Stimulated activated CD4-positive, alpha-beta T cell treated with anti-CD3 and anti-CD28 coated beads, Interleukin-4, amount 100 ng/mL, for 48 hours (primary cell): ENCODE data around the gene SLC35B2.

ENCODE experiments used
- DNase-seq, 2 donors: peaks; one replicate each; pipeline ENCODE4 v3.0.0-alpha.2; 2020; ENCODE audit warnings: low read depth in 2 of 2

Gene SLC35B2

DNA sequence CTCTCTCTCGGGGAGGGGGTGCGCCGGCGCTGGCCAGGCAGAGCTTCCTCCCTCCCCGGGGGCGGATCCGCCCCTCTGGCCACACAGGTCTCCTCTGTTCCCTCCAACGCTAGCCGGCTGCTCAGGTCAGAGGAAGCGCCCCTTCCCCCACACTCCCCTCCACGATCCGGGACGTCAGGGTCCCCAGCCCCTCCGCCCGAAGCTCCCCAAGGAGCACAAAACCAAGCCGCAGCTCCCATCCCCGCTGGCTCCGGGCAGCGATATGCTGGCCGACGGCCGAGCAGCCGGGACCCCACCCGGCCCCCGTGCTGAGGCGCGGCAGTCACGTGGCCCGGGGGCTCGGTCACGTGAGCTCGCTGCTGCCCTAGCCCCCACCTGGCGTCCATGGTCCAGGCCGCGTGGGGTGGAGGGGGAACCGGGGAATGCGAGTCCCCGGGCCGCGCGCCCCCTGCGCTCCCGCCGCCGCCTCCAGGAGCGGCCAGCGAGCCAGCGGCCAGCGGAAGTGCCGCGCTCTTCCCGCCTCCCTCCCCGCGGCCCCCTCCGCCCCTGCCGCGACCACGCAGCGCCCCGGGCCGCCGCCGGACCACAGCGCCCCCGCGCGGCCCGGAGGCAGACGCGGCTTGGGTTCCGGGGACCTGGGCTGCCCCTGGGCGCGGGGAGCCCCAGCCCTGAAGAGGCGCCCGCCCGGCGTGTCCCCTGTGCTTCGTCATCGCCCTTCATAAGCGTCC, at the start of gene SLC35B2:
Gene SLC35B2 (minus strand): TSS at position 504 of the 728 bp plus-strand sequence. CDS start 118 bp downstream, at position 386.
- peak; percentile 49 to 52 for DNase-seq

DNA sequence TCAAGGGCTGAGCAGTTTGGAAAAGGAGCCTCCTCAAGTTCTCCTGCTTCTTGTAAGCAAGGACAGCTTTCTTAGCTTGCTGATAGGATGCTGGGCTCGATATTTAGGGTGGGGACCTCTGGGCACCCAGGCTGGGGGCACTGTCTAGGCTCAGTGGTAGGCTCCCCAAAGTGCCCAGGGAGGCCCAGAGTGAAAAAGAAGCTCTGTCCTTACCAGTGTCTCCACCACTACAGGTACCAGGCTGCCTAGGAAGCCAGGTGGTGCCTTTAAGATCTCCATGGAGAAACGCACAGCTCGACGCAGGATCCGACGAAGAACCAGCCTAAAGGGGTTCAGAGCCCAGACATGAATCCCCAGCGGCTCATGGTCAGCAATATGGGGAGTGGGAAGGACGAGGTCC, 49.4 kb upstream of the SLC35B2 start:
- DNase-seq: no peak

DNA sequence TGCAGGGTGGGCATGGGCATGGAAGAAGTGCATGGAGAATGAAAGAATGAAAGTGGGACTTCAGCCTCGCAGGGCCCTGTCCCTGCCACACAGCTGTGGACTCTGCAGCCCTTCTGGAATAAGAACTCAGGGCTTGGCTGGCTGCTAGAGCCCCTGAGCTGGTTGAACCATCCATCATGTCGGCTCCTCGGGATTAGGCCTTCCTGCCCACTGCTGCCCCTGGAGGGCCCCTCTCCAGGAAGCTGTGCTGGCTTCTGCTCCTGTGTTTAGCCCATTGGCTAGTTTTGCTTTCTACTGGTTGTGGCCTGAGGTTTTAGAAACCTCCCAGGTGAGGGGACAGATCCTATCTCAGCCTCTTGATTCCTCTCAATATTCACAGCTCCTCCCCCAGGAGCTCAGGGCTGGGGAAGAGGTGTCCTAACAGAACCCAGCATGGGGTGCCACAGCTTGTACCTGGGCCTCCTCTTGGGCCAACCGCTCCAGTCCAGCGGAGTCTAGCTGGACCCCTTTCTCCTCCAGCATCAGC, 47.9 kb upstream of the SLC35B2 start:
- DNase-seq: no peak

- peak in 1 of 2 donors; percentile 4 for DNase-seq
Observed at GRCh38 chr6:44304282-44305199, 47.2 kb upstream of the SLC35B2 start.

DNA sequence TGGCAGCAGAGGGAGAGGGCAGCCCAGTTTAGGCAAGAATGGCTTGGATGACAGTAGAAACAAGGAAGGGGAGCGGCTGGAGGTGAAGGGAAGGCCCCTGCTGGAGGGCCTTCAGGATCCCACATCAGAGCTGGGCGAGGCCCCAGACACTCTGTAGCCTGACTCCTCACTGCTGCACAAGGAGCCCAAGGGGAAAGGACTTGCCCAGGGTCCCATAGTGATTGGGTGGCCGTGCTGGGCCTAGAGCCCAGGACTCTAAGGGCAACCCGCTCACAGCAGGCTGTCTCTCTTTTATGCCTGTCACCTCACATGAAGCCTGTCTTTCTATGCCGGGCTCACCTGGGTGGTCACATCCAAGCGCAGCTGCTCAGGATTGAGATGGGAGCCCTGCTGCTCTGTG, 46.5 kb upstream of the SLC35B2 start:
- DNase-seq: no peak

- no peak for DNase-seq
Observed at GRCh38 chr6:44302856-44303255, 45.5 kb upstream of the SLC35B2 start.

- DNase-seq: no peak
Observed at GRCh38 chr6:44301782-44302564, 44.6 kb upstream of the SLC35B2 start.

- DNase-seq: no peak
Observed at GRCh38 chr6:44301106-44301505, 43.8 kb upstream of the SLC35B2 start.

DNA sequence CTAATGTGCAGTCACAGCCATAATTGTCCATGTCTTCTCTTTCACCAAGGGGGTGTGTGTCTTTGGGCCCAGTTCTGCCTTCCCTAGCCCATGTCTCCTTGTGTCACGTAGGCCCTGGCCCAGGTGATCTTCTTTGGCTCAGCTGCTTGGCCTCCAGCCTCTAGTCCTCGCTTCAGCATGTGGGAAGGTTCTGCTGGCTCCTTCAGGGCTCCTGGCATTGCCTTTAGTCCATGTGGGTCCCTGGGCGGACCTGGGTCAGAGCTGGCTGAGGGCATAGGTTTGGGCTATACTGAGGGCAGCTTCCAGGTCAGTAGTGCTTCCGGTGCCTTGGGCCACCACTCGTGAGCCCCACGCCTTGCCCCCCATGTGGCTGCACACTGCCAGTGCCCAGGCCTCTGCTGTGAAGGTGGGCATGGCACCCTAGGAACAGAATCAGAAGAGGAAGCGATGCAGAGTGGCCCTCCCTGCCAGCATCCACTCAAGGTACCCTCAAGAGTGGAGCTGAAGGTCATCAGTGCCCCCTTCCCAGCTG, 43.0 kb upstream of the SLC35B2 start:
- no peak for DNase-seq

- no peak for DNase-seq
Observed at GRCh38 chr6:44298864-44299263, 41.5 kb upstream of the SLC35B2 start.

DNA sequence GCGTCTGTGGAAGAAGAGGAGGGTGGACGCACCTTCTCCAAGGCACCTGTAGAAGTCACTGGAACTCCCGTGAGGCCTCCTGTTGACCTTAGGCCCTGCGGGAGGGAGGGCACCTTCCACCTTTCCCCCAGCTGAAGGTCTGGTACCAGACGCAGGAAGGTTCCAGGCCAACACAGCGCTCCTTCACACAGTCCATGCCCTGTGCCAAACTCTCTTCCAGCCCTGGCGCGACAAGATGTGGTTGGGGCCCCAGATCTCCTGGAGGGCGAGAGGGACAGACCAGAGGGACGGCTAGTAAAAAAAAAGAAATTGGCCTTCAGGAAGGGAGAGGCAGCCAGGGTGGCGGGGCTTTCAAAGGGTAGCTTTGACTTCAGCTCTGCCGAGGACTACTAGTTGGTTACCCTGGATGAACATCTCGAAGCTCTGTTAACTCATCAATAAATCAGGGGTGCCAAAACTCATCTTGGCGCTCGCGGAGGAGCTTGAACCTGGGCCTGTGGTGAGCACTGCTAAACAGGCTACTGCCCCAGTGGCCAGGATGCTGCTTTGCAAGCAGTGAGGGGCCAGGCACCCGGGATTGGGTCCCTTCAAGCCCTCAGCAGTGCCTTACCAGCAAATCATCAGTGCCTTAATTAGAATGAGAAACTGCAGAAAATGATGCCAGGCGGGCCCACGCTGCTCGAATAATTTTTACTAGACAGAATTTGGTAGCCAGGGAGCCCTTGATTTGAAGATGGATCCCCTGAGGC, 40.9 kb upstream of the SLC35B2 start:
- DNase-seq: no peak

DNA sequence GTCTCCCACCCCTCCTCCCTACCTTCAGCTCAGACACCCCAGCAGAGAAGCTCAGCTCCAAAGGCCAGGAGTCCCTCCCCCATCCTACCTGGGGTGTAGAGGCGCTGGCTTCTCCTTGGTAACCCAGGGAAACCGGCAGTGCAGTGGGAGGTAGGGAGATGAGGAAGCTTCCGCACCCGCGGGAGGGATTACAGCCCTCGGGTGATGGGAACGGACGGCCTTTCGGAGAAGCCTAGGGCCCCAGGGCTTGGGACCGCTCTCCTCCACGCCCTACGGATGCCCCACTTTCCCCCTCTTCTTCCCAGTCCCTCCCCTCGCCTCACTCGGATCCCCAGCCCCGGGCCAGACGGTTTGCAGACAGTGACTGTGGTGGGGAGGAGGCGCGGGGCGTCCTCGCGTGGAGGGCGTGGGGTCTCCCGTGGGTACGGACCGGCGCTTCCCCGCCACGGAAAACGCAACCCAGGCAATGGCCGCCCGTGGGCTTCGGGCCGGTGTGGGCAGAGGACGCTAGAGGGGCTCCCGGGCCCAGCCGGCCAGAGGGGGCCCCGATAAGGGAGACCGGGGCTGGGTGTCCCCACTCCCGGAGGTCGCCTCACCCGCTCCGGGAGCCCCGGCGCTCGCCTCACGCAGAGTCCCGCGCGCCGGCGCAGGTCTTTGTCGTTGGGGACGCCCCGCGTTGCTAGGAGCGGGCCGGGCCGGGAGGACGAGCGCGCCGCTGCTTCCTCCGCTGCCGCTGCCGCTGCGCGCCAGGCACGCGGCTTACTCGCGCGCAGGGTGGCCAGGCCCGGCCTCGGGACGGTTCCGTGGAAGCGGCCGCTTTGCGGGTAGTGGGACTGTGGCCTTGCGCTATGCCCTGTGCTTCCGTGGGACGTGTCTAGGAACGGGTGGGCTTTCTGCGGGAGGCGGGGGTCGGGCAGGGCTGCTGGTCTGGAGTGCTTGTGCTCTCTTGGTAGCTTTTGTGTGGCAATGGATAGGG, 40.0 kb upstream of the SLC35B2 start:
- DNase-seq: peak; percentile 40 to 45

DNA sequence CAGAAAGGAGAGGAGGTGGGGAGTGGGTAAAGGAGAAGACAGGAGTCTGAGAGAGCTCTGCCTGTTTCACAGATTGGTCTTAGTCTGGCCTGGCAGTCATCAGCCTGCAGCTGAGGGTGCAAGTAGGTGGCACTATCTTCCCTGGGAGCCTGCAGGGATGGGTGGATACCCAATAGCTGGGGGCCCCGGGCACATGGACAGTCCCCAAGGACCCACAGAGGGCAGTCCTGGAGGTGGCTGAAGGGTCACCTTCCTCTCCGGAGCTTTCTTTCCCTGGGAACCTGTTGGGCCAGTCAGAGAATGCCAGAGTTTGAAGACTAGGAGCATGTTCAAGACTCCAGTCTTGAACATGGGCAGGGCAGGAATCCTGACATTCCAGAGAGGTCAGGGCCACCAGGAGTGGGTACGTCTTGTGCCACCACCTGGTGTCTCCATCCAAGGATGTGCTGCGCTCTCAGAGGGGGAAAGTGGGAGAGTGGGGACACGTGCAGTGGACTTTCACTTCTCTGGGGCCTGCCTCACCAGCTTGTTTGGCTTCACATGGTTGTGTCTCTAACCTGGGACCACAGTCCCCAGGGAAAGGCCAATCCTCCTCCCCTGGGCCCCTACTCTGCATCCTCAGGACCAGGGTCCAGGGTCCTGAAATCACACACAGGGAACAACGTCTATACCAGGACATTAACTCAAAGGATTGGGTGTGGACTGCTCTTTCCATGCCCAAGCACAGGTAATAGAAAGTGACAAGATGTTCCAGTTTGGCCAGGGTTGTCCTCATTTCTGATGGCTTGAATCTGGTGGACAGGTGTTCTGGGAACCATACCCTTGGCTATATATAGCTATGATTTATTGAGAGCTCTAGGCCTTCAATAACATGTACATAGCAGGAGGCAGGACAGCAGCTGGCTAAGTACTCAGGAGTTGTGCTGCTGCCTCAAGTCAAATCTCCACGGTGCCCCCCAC, 37.8 kb upstream of the SLC35B2 start:
- no peak for DNase-seq

DNA sequence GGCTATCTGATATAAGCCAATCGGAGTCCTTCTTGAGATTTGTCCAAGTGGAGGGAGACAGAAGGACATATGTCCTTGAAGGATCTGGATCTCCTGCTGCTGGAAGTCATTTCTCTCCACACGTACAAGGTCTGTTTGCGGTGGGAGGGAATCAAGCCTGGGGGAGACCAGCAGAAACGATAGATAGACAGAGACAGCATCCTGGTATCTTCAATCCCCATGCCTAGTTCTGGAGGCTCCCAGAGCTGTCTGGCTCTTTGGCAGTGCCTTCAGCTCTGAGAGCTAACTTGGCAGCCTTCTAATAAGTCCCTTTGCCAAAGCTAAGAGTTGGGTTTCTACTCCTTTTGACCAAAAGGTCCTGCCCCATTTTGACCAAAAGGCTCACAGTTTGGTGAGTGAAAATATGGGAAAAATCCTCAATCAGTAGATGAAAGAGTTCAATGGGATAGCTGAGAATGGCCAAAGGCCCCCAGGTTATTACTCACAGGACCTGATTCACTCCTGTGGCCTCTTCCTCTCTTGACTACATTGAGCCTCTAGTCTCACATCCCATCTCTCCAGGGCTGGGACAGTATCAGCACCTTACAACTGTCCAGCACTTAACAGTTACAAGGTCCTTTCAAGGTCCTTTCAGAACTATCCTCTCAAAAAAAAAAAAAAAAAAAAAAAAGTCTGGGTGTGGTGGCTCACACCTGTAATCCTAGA, 35.5 kb upstream of the SLC35B2 start:
- no peak for DNase-seq

- no peak for DNase-seq
Observed at GRCh38 chr6:44291841-44292240, 34.5 kb upstream of the SLC35B2 start.

- DNase-seq: no peak
Observed at GRCh38 chr6:44289726-44290260, 32.5 kb upstream of the SLC35B2 start.

DNA sequence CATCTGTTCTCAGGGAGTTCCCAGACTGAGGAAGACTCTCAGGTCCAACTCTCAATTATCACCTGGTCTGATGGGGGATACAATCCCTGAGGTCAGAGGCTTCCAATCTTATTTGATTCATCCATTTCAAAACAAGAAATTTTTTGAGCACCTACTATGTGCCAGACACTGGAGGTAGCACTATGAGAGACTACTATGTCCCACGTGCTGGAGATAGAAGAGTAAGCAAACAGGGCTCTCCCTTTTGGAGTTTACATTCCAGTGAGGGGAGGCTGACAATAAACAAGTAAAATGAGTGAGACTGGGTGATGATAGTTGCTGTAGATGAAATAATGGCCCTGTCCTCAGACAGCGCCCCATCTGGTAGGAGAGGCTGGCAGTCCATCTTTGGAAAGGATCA, 29.4 kb upstream of the SLC35B2 start:
- no peak for DNase-seq

DNA sequence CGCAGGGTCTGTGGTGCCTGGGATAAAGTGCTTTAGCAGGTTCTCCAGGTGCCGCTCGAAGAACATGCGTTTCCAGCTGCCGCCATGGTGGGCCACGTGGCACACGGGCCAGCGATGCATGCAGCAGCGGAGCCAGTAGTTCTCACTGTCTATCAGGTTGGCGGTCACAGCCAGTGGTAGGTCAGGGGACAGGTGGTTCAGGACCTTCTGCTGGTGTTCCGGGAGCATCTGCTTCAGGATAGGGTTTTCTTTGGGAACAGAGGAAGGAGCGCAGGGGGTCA, 28.9 kb upstream of the SLC35B2 start:
- DNase-seq: no peak
